Panc1 (cell line): Measurements from ENCODE around the gene LSS.

Source experiments
- POLR2AphosphoS5 ChIP-seq: IDR thresholded peaks from 2 replicates; pipeline ENCODE4 v1.6.1; 2012; ENCODE audit warnings: mild to moderate bottlenecking, low read depth, low read length, moderate library complexity
- TCF7L2 ChIP-seq: IDR thresholded peaks from 2 replicates; pipeline ENCODE4 v1.6.1; 2011; ENCODE audit warnings: mild to moderate bottlenecking, low read depth, low read length, inconsistent platforms
- TF ChIP-seq, protein P1 (sequence below), 2 experiments: IDR thresholded peaks; 2 replicates each; pipeline ENCODE4 v1.6.1; 2011 to 2012; ENCODE audit warnings: low read depth in 2 of 2, control low read depth in 1 of 2, low read length in 1 of 2, mild to moderate bottlenecking in 1 of 2, moderate library complexity in 1 of 2; ENCODE audit not compliant: insufficient read depth in 1 of 2
- TF ChIP-seq, protein P2 (sequence below): fragments of 450-650 bp; IDR thresholded peaks from 2 replicates; pipeline ENCODE4 v1.5.1; 2017; ENCODE audit warnings: mild to moderate bottlenecking

DNA sequence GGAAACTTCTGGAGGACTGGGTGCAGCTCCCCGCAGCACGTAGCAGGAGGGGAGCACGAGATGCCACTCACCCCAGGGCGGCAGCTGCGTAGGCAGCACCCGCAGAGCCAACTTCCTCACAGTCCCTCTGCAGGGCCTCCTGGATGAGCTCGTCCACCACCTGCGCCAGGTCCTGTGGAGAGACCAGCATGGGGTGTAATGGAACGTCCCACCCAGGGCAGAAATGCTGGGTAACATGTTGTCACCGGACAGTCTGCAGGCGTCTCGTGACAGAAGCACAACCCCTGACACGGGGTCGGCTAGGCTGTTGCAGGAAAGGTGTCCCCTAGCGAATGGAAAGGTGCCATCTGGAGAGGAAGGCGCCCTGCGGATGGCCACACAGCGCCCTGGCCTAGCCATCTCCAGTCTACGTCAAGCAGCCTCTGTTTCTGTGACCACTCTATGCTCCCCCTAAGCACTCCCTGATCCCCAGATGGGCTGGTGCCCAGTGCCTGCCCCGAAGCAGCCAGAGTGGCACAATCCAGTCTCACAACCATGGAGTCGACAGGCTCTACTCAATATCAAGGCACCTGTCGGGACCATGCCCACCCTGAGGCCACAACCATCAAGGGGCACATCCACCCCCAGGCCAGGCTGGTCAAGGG is 35.6 kb upstream of the LSS start:
- TF ChIP-seq, protein P1, sequence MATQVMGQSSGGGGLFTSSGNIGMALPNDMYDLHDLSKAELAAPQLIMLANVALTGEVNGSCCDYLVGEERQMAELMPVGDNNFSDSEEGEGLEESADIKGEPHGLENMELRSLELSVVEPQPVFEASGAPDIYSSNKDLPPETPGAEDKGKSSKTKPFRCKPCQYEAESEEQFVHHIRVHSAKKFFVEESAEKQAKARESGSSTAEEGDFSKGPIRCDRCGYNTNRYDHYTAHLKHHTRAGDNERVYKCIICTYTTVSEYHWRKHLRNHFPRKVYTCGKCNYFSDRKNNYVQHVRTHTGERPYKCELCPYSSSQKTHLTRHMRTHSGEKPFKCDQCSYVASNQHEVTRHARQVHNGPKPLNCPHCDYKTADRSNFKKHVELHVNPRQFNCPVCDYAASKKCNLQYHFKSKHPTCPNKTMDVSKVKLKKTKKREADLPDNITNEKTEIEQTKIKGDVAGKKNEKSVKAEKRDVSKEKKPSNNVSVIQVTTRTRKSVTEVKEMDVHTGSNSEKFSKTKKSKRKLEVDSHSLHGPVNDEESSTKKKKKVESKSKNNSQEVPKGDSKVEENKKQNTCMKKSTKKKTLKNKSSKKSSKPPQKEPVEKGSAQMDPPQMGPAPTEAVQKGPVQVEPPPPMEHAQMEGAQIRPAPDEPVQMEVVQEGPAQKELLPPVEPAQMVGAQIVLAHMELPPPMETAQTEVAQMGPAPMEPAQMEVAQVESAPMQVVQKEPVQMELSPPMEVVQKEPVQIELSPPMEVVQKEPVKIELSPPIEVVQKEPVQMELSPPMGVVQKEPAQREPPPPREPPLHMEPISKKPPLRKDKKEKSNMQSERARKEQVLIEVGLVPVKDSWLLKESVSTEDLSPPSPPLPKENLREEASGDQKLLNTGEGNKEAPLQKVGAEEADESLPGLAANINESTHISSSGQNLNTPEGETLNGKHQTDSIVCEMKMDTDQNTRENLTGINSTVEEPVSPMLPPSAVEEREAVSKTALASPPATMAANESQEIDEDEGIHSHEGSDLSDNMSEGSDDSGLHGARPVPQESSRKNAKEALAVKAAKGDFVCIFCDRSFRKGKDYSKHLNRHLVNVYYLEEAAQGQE (IDR thresholded peaks at IDR 0.05; ENCODE audit: insufficient read depth in 1 of 2, low read depth in 2 of 2, low read length in 1 of 2): no peak
- TF ChIP-seq POLR2AphosphoS5 (no peak), TCF7L2 (no peak)
- TF ChIP-seq, protein P2, sequence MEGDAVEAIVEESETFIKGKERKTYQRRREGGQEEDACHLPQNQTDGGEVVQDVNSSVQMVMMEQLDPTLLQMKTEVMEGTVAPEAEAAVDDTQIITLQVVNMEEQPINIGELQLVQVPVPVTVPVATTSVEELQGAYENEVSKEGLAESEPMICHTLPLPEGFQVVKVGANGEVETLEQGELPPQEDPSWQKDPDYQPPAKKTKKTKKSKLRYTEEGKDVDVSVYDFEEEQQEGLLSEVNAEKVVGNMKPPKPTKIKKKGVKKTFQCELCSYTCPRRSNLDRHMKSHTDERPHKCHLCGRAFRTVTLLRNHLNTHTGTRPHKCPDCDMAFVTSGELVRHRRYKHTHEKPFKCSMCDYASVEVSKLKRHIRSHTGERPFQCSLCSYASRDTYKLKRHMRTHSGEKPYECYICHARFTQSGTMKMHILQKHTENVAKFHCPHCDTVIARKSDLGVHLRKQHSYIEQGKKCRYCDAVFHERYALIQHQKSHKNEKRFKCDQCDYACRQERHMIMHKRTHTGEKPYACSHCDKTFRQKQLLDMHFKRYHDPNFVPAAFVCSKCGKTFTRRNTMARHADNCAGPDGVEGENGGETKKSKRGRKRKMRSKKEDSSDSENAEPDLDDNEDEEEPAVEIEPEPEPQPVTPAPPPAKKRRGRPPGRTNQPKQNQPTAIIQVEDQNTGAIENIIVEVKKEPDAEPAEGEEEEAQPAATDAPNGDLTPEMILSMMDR: no peak
